DMS79 treated with DMSO at 0.1 percent for 48 hours (cell line): ENCODE measurements around the gene MED9.
"Not testable (repeated sequence)": the region's sequence is repeated elsewhere in the genome, so short reads cannot be mapped to it uniquely, and the experiment has no call there.

ENCODE experiments used
- DNase-seq: peaks from one replicate; lab custom pipeline; 2025; lab: John Stamatoyannopoulos, UW

MED9 gene

GRCh38 chr17:17455173-17455572, 21.6 kb upstream of the MED9 start:
- no peak for DNase-seq

- DNase-seq = no peak
Observed at GRCh38 chr17:17456251-17456650, 20.5 kb upstream of the MED9 start.

DNA sequence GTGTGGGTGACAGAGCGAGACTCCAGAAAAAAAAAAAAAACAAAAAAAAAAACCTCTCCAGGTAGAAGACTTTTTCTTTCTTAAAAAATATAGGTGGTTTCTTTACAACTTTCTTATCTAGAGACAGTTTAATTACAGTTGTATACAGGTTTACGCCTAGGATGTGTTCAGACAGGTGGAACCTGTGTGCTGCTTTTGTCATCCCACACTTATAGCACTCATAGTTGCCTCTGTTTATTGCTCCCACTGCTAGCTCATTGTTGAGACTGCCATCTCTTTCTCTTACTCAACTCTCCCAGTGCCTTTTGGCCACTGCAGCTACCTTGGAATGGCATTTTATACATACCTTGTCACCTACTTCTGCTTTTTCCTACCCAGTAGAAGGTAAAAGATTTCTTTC, 19.1 kb upstream of the MED9 start:
- DNase-seq = no peak

GRCh38 chr17:17460038-17460437, 16.8 kb upstream of the MED9 start:
- no peak for DNase-seq

DNA sequence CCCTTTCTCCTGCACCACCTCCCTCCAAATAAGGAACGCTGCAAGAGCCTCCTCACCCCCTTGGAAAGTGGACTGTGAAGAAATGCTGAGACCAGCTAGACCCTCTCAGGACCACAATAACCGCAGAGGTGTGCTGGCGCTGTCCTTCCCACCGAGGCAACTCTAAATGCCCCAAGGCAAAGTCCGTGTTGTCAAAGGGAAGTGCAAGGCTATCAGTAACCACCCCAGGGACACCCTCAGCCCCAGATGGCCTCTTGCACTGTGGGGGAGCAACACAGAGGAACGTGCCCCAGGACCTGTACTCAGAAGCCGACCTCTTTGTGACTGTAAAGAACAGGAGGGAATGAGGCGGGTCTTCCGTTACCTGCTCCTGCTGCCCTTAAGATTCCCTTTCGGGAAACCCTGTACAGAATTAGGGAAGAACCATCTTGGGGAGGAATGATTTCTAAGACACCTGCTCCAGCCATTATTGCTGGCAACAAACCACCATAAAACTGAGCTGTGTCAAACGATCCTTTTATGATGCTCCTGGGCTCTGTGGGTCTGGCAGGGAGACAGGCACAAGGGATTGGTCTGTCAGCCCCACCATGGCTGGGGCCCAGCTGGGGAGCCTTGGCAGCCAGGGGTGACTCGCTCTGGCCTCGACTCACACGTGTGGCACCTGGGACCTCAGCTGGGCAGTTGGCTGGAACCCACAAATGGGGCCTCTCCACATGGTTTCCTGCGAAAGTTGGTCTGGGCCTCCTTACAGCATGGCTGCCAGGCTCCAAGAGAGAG, 14.6 kb upstream of the MED9 start:
- no peak for DNase-seq

DNA sequence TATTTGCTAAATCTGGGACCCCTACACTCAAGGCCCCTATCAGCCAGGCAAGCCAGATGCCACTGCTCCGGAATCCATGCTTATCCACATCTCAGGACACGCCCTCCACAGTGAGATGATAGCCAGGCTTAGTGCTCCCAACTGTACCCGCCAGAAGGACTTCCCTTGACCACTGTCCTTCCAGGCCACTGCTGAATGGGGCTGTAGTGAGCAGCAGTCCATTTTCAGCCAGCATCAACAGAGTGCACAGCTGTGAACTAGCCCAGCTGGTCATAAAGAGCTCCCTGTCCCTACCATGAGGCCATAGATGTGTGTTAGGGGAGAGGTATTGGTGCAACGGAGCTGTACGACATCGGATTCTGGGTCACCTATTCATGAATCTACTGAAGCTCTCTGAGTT, 13.0 kb upstream of the MED9 start:
- no peak for DNase-seq

DNA sequence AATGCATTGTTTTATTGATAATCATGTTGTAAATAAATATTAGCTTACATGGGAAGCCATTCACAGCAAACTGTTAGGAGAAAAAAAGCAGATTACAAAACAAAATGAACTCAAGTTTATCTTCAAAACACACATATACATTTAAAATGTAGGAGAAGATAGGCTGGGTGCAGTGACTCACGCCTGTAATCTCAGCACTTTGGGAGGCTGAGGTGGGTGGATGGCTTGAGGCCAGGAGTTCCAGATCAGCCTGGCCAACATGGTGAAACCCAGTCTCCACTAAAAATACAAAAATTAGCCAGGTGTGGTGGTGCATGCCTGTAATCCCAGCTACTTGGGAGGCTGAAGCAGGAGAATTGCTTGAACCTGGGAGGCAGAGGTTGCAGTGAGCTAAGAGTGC, 10.9 kb upstream of the MED9 start:
- not testable (repeated sequence) for DNase-seq

- no peak for DNase-seq
Observed at GRCh38 chr17:17466511-17466910, 10.3 kb upstream of the MED9 start.

DNA sequence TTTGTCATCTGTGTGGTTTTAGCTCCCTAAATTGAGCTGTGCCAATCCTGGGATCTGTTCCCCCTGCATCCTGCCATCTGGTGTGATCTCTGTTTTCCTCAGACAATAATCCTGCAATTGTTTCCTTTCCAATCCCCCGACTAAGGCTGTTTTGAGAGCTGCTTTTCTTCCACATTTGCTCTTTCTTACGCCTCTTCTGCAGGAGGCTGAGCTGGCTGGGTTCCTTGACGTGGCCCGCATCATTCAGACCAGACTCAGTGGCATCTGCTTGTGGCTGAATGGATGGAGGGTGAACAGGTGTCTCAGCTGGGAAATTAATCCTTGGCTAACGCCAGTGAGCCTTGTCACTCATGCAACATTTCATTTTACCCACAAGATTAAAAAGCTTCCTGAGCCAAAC, 9.8 kb upstream of the MED9 start:
- no peak for DNase-seq

DNA sequence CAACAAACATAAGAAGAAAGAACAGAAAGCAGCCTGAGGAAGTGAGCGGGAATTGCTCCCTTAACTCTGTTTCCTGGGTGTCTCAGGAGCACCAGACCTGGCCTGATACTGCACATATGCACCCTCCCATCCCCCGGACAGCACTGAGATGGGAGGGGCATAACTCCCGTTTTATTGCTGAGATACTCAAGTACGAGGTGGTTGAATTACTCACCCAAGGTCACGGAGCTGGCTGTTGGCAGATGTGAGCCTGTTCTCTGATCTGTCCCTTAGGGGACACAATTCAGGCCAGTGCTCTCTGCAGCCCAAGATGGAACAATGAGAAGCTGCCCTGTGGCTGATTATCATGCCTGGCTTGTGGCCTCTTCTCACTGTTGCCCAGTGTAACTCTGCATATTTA, 9.1 kb upstream of the MED9 start:
- no peak for DNase-seq

- DNase-seq = no peak
Observed at GRCh38 chr17:17468217-17469010, 8.4 kb upstream of the MED9 start.

DNA sequence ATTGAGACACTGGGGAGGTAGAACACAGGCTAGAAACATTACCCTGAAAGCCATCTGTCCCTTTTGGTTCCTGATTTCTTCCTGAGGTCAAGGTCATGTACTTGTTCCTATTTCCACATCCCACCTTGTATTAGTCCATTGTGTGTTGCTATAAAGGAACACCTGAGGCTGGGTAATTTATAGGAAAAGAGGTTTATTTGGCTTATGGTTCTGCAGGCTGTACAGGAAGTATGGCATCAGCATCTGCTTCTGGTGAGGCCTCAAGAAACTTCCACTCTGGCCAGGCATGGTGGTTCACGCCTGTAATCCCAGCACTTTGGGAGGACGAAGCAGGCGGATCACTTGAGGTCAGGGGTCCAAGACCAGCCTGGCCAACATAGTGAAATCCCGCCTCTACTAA, 7.4 kb upstream of the MED9 start:
- DNase-seq = no peak

DNA sequence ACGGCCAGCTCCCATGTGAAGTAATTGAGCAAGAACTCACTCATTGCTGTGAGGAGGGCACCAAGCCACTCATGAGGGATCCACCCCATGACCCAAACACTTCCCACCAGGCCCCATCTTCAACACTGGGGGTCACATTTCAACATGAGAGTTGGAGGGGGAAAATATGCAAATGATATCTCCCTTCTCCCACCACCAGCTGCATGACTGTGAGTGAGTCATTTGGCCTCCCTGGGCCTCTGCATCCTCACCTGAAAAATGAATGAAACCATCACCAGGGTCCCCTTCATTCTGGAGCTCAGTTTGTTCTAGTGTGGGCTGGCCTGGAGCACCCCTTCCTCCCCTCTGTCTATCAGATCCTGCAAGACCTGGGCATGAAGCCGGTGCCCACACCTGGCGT, 6.8 kb upstream of the MED9 start:
- no peak for DNase-seq

DNA sequence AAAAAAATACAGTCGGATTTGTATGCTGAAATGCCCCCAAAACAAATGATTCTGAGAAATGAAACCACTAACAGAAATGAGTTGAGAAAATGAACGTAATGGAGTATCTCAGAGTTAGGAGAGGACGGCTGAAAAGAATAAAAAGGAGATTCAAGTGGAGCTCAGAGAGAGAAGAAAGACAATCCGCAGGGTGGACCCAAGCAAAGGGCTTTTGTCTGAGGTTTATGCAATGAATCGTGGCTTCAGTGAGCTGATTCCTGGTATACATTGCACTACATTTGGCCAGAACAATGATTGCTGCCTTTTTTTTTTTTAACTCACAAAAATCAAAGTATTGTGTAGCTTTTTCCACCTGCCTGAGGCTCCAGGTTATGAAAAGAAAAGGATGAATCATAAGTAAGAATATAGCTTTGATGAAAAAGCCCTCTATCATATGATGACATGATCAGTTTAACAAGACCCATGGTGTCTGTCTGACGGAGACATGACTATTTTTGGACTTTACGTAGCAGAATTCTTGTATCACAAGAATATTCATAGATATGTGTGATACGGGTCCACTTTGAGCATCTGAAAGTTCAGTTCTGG, 4.4 kb upstream of the MED9 start:
- no peak for DNase-seq

- DNase-seq = no peak
Observed at GRCh38 chr17:17474341-17474740, 2.5 kb upstream of the MED9 start.

DNA sequence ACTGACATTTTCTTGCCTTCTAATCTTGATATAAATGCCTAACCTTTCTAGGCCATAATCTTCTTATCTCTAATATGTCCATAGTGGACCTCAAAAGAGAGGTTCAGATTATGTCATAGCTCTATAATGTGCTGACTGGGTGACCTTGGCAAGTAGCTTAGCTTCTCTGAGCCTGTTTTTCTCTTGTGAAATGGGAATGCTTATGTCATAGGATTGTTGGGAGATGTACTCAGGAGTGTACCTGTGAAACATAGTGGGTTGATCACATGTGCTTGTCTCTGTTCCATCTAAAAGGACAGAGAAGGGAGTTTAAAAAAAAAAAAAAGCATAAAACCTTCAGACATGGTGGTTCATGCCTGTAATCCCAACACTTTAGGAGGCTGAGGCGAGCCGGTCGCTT, 2.4 kb downstream of the MED9 start:
- DNase-seq = no peak

DNA sequence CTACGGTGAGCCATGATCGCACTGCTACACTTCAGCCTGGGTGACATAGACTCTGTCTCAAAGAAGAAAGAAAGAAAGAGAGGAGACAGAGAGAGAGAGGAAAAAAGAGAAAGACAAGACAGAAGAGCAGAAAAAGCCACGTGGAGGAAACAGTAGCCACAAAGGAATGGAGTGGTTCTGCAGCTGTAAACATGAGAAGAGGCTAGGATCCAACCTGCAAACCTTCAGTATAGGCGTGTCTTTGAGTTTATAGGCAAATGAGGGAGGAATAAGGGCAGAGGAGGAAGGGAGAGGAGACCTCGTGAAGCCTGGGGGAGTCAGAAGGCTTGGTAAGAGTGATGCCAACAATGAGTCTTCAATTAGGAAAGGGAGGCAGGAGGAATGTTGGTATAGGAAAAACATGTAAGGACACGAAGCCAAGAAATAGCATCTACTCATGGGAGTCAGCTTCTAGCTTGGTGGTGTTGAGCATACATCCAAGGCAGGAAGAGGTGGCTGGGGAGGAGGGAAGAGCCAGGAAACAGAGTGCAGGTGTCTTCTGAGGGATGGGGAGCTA, 3.9 kb downstream of the MED9 start:
- DNase-seq = no peak

DNA sequence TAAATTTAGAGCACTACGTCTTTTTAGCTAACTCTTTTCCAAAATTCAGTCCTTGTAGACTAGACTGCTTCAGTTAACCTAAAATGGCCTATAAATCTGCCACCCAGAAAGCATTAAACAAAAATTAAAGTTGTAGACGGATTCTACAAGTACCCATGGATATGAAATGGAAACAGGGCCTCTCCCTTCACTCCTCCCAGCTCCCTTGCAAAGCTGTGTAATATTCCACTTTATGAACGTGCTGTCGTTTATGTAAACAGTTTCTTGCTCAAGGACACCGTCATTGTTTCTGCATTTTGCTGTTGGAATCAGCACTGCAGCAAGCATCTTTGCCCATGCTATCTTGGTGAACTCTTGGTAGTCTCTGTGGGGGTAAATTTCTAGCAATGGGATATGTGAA, 5.1 kb downstream of the MED9 start:
- no peak for DNase-seq

GRCh38 chr17:17484451-17484899, 7.7 kb downstream of the MED9 start:
- no peak for DNase-seq

GRCh38 chr17:17485420-17485819, 8.6 kb downstream of the MED9 start:
- DNase-seq = no peak

- DNase-seq = not testable (repeated sequence)
Observed at GRCh38 chr17:17486416-17486815, 9.6 kb downstream of the MED9 start.

DNA sequence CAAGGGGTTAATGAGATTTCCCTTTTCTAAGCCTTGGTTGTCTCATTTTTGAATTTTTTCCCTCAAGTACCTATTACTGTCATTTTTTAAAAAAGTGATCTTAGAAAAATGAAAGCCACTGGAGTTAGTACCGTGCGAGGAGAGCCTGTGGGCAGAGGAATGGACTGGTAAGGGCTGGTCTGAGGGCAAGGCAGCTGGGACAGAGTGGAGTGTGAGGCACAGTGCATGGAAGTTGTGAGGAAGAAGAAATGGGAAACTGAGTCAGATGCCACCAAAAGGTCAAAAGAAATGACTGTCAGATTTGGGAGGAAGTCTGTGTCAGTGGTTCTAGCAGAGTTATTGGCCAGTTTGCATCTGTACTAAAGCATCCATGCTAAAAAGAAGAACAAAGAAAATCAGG, 11.2 kb downstream of the MED9 start:
- no peak for DNase-seq

- no peak for DNase-seq
Observed at GRCh38 chr17:17491031-17491471, 14.3 kb downstream of the MED9 start.
